Sigmoid colon (tissue), 4 donors: ENCODE results near the gene AUTS2.

Source experiments
- EP300 ChIP-seq, 4 donors: sonication (generic); formaldehyde crosslinking; IDR thresholded peaks; one replicate each; pipeline ENCODE4 v1.6.1; 2017; ENCODE audit warnings: antibody characterized with exemption in 4 of 4
- POLR2A ChIP-seq, 2 donors: fragments of 450-650 bp; IDR thresholded peaks; one replicate each; pipeline ENCODE4 v1.6.1; 2016; ENCODE audit warnings: antibody characterized with exemption in 2 of 2, mild to moderate bottlenecking in 2 of 2, moderate library complexity in 2 of 2
- TF ChIP-seq, protein P1 (sequence below), 4 experiments: fragments of 450-650 bp in 3 of 4; fragments of 200-600 bp in 1 of 4; IDR thresholded peaks; one replicate each; pipeline ENCODE4 v1.5.1; 2016 to 2019; ENCODE audit warnings: antibody characterized with exemption in 4 of 4, mild to moderate bottlenecking in 3 of 4, moderate library complexity in 2 of 4

DNA sequence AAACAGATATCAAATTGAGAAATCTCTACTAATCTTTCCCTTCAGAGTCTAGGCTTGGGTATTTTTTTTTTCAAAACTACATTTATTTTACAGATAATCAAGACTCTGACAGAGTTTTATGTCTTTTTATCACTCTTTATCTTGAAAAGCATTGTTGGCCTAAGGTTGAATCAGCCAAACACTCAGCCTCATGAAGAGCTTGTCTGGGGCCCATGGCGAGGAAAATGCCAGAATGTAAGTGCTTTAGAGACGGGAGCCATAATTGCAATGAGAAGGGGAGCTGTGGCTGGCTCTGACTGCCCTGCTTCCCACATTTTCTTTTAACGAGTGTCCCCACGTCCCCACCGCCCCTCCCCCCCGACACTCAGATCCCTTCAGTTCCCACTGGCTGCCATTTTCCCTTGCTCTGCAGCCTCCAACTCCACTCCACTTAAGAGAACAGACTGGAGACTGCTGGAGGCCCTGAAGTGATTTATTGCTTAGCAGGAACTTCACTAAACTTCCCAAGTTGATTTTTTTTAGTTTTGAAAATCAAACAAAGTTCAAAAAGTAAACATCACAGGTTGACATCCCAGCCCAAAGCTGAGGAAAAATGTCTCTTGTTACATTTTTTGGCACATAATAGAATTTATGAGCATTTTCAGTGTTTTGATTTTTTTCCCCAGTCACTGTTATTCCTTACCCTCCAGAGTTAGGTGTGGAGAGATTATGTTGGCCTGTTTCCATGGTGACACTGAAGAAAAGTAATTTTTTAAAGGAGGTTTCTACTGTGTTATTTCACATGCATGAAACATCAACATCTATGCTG is 896.2 kb downstream of the AUTS2 start:
- TF ChIP-seq POLR2A (IDR thresholded peaks at IDR 0.05) (no peak), EP300 (IDR thresholded peaks at IDR 0.05) (no peak)
- TF ChIP-seq, protein P1, sequence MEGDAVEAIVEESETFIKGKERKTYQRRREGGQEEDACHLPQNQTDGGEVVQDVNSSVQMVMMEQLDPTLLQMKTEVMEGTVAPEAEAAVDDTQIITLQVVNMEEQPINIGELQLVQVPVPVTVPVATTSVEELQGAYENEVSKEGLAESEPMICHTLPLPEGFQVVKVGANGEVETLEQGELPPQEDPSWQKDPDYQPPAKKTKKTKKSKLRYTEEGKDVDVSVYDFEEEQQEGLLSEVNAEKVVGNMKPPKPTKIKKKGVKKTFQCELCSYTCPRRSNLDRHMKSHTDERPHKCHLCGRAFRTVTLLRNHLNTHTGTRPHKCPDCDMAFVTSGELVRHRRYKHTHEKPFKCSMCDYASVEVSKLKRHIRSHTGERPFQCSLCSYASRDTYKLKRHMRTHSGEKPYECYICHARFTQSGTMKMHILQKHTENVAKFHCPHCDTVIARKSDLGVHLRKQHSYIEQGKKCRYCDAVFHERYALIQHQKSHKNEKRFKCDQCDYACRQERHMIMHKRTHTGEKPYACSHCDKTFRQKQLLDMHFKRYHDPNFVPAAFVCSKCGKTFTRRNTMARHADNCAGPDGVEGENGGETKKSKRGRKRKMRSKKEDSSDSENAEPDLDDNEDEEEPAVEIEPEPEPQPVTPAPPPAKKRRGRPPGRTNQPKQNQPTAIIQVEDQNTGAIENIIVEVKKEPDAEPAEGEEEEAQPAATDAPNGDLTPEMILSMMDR (IDR thresholded peaks at IDR 0.05): no peak
